OCI-LY1 (cell line): Measurements from ENCODE around the gene IBA57.

Source experiments
- H2AFZ ChIP-seq: fragments of 200-600 bp; sonication (generic), shearing (Covaris generic); 2 replicates; pipeline ENCODE4 v1.6.0; 2014; ENCODE audit warnings: antibody characterized with exemption, mild to moderate bottlenecking, low read length
- H3F3A ChIP-seq: fragments of 200-600 bp; sonication (generic), shearing (Covaris generic); 2 replicates; pipeline ENCODE4 v1.6.0; 2014; ENCODE audit warnings: mild to moderate bottlenecking, antibody characterized with exemption, low read length, moderate library complexity; ENCODE audit not compliant: insufficient read depth
- H3K27ac ChIP-seq: fragments of 200-600 bp; sonication (generic); 2 replicates; pipeline ENCODE4 v1.5.1; 2014; ENCODE audit warnings: low read length, mixed run types, mild to moderate bottlenecking, low read depth; ENCODE audit not compliant: poor library complexity, severe bottlenecking
- H3K27me3 ChIP-seq: fragments of 200-600 bp; sonication (generic); 2 replicates; pipeline ENCODE4 v1.6.0; 2014; ENCODE audit warnings: antibody characterized with exemption, mild to moderate bottlenecking, low read length, moderate library complexity; ENCODE audit not compliant: insufficient read depth
- H3K36me3 ChIP-seq: fragments of 200-600 bp; sonication (generic); 2 replicates; pipeline ENCODE4 v1.6.1; 2014; ENCODE audit warnings: mild to moderate bottlenecking, antibody characterized with exemption, low read length, moderate library complexity, mixed read lengths; ENCODE audit not compliant: insufficient read depth
- H3K4me1 ChIP-seq: fragments of 200-600 bp; sonication (generic); 2 replicates; pipeline ENCODE4 v1.5.1; 2014; ENCODE audit warnings: mild to moderate bottlenecking, low read length, moderate library complexity; ENCODE audit not compliant: insufficient read depth, severe bottlenecking
- H3K4me2 ChIP-seq: fragments of 200-600 bp; sonication (generic), shearing (Covaris generic); 2 replicates; pipeline ENCODE4 v1.6.1; 2014; ENCODE audit warnings: low read length
- H3K4me3 ChIP-seq: fragments of 200-600 bp; sonication (generic); 2 replicates; pipeline ENCODE4 v1.5.1; 2014; ENCODE audit warnings: low read length, low read depth, mild to moderate bottlenecking, mixed read lengths; ENCODE audit not compliant: poor library complexity, severe bottlenecking
- H3K79me2 ChIP-seq: fragments of 200-600 bp; shearing (Covaris generic); 2 replicates; pipeline ENCODE4 v1.6.1; 2016; ENCODE audit warnings: mixed run types, low read length, mixed read lengths; ENCODE audit not compliant: insufficient read depth
- H3K9ac ChIP-seq: fragments of 200-600 bp; sonication (generic), shearing (Covaris generic); 2 replicates; pipeline ENCODE4 v1.6.1; 2014; ENCODE audit warnings: mild to moderate bottlenecking, low read length, mixed read lengths
- H3K9me2 ChIP-seq: fragments of 200-600 bp; sonication (generic), shearing (Covaris generic); 2 replicates; pipeline ENCODE4 v1.6.1; 2014; ENCODE audit warnings: low read depth, mild to moderate bottlenecking, low read length, mixed read lengths
- H3K9me3 ChIP-seq: fragments of 200-600 bp; shearing (Covaris generic); 2 replicates; pipeline ENCODE4 v1.6.1; 2014; ENCODE audit warnings: low read length, mixed read lengths
- H4K20me1 ChIP-seq: fragments of 200-600 bp; sonication (generic), shearing (Covaris generic); 2 replicates; pipeline ENCODE4 v1.6.0; 2016; ENCODE audit warnings: mild to moderate bottlenecking, low read length; ENCODE audit not compliant: insufficient read depth
- EZH2 ChIP-seq: fragments of 200-600 bp; sonication (generic), shearing (Covaris generic); IDR thresholded peaks from 2 replicates; pipeline ENCODE4 v1.8.0; 2017; ENCODE audit warnings: borderline replicate concordance, mixed run types, mild to moderate bottlenecking, antibody characterized with exemption, low read length, moderate library complexity, mixed read lengths
- TF ChIP-seq, protein P1 (sequence below): fragments of 200-600 bp; sonication (generic), shearing (Covaris generic); IDR thresholded peaks from 2 replicates; pipeline ENCODE4 v1.5.1; 2017; ENCODE audit warnings: mild to moderate bottlenecking, antibody characterized with exemption, low read length, moderate library complexity, mixed read lengths

Gene IBA57

DNA sequence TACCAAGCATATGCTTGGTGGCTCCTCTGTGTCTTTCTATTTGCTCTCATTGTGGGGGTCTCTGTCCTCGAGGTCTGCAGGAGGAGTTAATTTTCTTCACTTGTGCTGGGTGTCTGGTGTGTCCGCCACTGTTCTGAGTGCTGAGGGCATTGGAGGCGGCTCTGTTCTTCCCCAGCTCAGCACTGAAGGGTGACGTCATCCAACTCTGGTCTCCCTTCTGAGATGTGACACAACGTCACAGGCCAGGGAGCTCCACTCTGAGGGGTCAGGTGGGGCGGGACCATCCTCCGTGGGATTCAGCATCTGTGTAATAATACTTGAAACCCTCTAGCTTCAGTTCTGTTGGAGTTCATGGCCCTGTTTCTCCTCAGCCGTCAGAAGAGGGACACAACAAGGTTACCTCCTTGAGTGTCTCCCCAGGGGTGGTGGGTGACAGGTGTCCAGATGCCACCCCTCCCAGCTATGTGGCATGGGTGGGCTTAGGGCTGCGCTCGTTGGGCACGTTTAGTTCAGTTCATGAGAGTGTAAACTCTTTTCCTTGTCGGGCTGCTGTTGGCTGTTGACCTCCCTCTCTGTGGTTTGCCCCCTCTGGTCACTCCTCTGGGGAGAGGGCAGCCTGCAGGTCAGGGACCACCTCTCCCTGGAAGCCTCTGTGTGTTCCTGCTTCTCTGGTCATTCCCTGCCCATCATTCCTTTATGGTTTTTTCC is 3.1 kb downstream of the IBA57 start:
- Histone ChIP-seq H3K4me1 (peaks cover 20% of the 10 kb centered on the region), H3K36me3 (no peaks in the 10 kb centered on the region), H3F3A (no peaks in the 10 kb centered on the region), H3K9ac (no peak overlapping the region), H2AFZ (no peak overlapping the region), H3K4me3 (no peak overlapping the region), H3K27me3 (no peaks in the 10 kb centered on the region), H3K4me2 (no peak overlapping the region), H3K79me2 (no peaks in the 10 kb centered on the region), H3K27ac (no peak overlapping the region), H3K9me3 (no peaks in the 10 kb centered on the region), H3K9me2 (no peaks in the 10 kb centered on the region), H4K20me1 (no peaks in the 10 kb centered on the region)
- TF ChIP-seq, protein P1, sequence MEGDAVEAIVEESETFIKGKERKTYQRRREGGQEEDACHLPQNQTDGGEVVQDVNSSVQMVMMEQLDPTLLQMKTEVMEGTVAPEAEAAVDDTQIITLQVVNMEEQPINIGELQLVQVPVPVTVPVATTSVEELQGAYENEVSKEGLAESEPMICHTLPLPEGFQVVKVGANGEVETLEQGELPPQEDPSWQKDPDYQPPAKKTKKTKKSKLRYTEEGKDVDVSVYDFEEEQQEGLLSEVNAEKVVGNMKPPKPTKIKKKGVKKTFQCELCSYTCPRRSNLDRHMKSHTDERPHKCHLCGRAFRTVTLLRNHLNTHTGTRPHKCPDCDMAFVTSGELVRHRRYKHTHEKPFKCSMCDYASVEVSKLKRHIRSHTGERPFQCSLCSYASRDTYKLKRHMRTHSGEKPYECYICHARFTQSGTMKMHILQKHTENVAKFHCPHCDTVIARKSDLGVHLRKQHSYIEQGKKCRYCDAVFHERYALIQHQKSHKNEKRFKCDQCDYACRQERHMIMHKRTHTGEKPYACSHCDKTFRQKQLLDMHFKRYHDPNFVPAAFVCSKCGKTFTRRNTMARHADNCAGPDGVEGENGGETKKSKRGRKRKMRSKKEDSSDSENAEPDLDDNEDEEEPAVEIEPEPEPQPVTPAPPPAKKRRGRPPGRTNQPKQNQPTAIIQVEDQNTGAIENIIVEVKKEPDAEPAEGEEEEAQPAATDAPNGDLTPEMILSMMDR: no peak
- no peak for TF ChIP-seq EZH2

GRCh38 chr1:228169345-228169744 is 3.7 kb downstream of the IBA57 start:
- Histone ChIP-seq H3K27ac (no peak overlapping the region), H3K4me2 (no peak overlapping the region), H3K36me3 (no peaks in the 10 kb centered on the region), H3K4me3 (no peak overlapping the region), H3K9me3 (no peaks in the 10 kb centered on the region), H3K79me2 (no peaks in the 10 kb centered on the region), H3F3A (no peaks in the 10 kb centered on the region), H3K9me2 (no peaks in the 10 kb centered on the region), H4K20me1 (no peaks in the 10 kb centered on the region), H3K27me3 (no peaks in the 10 kb centered on the region), H3K9ac (no peak overlapping the region), H3K4me1 (peaks cover 20% of the 10 kb centered on the region), H2AFZ (no peak overlapping the region)
- TF ChIP-seq EZH2: no peak
- TF ChIP-seq, protein P1: no peak

- Histone ChIP-seq H3K4me2 (no peak overlapping the region), H3K9ac (no peak overlapping the region), H3K36me3 (no peaks in the 10 kb centered on the region), H2AFZ (no peak overlapping the region), H4K20me1 (no peaks in the 10 kb centered on the region), H3K4me3 (no peak overlapping the region), H3K4me1 (peaks cover 10% of the 10 kb centered on the region), H3K9me2 (no peaks in the 10 kb centered on the region), H3F3A (no peaks in the 10 kb centered on the region), H3K79me2 (no peaks in the 10 kb centered on the region), H3K27me3 (no peaks in the 10 kb centered on the region), H3K27ac (no peak overlapping the region), H3K9me3 (no peaks in the 10 kb centered on the region)
- TF ChIP-seq, protein P1: no peak
- no peak for TF ChIP-seq EZH2
These were observed 5.1 kb downstream of the IBA57 start for GRCh38 chr1:228170666-228171065.
